IMR-90 (cell line): ENCODE measurements around the gene HTR1E.

Source experiments
- CTCF ChIP-seq: conservative IDR thresholded peaks from 2 replicates; pipeline ENCODE4 v1.5.1; 2012; ENCODE audit warnings: mild to moderate bottlenecking, low read depth, low read length, improper control_type of control experiment
- ELK1 ChIP-seq: fragments of 150-350 bp; IDR thresholded peaks from 2 replicates; pipeline ENCODE4 v1.6.1; 2016; ENCODE audit warnings: low read depth, mild to moderate bottlenecking, low read length, moderate library complexity, borderline replicate concordance
- MXI1 ChIP-seq: IDR thresholded peaks from 2 replicates; pipeline ENCODE4 v1.6.1; 2012; ENCODE audit warnings: low read depth, mild to moderate bottlenecking, low read length, moderate library complexity, borderline replicate concordance
- NFE2L2 ChIP-seq: fragments of 150-350 bp; IDR thresholded peaks from 2 replicates; pipeline ENCODE4 v1.6.1; 2016; ENCODE audit warnings: low read depth, mild to moderate bottlenecking, low read length
- POLR2A ChIP-seq: IDR thresholded peaks from 2 replicates; pipeline ENCODE4 v1.6.1; 2012; ENCODE audit warnings: mild to moderate bottlenecking, low read depth, low read length
- RAD21 ChIP-seq: IDR thresholded peaks from 2 replicates; pipeline ENCODE4 v1.6.1; 2012; ENCODE audit warnings: low read length, improper control_type of control experiment

GRCh38 chr6:86936834-86937218 is 502 bp upstream of the HTR1E start:
- no peak for TF ChIP-seq CTCF
- TF ChIP-seq RAD21, result no peak
- no peak for TF ChIP-seq POLR2A
- TF ChIP-seq NFE2L2, result no peak
- TF ChIP-seq ELK1, result no peak
- TF ChIP-seq MXI1, result no peak
